ENCODE data around the gene SCT.
A peak's percentile ranks its signal among the peaks of the same experiment; 100 is the strongest.

Gene SCT

DNA sequence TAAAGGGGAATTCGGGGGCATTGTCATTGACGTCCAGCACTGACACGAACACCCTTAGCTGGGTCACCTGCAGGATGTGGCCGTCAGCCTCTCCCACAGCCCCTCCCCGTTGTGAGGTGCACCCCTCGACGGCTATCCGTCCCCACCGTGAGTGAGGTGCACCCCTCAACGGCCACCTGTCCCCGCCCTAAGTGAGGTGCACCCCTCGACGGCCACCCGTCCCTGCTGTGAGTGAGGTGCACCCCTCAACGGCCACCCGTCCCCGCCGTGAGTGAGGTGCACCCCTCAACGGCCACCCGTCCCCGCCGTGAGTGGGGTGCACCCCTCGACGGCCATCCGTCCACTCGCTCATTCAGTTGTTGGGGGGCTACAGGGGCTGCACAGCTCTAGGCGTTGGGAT, 5.1 kb downstream of the SCT start:
- no peak for DNase-seq

DNA sequence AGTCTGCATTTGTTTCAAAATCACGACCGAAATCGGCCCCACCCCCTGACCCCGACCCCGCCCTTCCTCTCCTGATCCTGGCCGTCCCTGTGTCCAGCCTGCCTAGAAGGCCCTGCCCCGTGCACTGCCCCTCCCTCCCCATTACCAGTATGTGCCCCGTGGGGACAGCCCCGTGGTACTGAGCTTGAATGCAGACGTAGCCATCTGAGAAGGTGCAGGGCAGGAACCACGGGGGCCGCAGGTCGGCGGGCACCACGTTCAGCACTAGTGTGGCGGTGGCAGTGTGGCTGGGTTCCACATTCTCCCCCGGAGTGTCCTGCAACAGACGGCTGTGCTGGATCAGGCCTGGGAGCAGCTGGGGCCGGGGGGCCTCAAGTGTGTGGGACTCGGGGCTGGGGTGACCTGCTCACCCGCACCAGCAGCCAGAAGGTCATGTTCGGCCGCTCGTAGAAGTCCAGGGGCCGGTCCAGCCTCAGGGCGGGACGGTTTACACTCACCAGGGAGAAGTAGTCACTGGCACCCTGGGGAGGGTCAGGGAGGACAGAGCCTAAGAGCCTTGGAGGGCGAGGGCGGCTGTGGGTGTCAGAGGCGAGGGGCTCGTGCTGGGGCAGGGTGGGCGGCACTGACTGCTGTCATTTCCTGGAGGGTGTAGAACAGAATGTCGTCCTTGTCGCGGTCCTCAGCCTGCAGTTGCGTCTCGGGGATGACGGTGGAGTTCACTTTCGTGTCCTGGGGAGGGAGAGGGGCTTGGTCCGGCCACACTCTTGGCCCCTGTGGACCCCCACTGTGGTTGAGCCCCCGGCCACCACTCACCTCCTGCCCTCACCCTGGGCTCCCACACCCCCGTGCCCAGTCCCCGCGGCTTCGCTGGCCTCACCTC, 5.8 kb downstream of the SCT start:
- peak; percentile 20 for DNase-seq

DNA sequence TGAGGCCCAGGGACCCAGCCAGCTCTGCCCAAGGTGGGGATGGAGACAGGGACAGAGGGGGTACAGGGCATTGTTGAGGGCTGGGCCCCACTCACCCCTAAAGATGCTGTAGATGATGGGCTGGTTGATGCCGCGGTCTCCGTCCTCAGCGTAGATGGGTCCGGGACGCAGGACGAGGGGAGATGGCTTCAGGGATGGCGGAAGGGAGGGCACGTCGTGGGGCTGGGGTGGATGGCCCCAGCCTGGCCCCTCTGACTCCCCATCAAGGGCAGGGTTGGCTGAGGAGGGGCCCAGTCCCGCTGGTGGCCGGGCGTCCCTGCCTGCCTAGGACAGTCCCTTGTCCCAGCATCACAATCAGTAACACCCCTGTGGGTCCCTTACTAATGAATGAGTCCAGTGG, 6.8 kb downstream of the SCT start:
- no peak for DNase-seq

DNA sequence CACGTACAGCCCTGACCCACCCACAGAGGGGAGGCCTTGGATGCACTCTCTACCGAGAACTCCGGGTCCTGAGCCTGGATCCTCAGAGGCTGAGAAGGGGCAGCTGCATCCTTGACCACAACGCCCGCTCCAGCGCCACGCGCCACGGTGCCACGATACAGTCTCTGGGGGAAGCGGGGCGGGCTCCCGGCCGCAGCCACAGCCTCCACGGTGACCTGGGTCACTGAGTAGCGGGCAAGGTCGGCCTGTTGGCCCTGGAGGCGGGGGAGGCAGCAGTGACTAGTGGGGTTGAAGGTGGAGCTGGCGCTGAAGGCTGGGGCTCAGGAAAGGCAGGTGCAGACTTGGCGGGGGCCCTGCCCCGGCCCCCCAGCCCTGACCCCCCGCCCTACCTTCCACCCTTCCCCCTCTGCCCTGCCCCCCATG, 7.3 kb downstream of the SCT start:
- DNase-seq = peak; percentile 19

DNA sequence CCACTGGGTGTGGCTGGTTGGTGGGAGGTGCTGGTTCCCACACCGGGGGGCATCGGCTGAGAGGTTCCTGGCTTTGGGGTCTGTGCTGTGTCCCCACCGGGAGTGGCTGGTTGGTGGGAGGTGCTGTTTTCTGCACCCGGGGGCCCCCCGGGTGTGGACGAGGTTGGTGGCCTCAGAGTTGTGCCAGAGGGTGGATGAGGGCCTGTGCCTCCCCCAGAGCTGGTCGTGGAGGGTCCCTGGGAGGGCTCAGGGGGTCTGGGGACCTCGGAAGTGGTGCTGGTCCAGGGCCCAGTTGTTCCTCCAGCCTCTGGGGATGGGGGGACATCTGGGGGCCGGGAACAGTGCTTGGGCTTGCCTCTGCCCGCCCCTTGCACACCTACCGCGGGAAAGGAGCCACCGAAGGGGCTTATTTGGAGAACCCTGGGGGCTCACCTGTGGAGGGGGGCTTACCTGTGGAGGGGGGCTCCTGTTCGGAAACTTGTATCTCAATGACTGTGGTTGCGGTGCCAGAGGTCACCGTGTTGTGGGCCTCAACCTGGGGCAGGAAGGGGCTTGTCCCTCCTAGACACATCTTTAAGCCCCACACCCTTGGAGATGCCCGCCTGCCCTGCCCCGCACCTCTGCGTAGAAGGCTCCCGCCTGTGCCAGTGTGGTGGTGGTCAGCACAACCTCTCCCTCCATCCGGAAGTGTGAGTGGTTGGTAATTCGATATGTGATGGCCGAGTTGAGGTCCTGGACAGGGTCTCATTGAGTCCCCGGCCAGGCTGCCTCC, 7.9 kb downstream of the SCT start:
- peak; percentile 27 for DNase-seq

DNA sequence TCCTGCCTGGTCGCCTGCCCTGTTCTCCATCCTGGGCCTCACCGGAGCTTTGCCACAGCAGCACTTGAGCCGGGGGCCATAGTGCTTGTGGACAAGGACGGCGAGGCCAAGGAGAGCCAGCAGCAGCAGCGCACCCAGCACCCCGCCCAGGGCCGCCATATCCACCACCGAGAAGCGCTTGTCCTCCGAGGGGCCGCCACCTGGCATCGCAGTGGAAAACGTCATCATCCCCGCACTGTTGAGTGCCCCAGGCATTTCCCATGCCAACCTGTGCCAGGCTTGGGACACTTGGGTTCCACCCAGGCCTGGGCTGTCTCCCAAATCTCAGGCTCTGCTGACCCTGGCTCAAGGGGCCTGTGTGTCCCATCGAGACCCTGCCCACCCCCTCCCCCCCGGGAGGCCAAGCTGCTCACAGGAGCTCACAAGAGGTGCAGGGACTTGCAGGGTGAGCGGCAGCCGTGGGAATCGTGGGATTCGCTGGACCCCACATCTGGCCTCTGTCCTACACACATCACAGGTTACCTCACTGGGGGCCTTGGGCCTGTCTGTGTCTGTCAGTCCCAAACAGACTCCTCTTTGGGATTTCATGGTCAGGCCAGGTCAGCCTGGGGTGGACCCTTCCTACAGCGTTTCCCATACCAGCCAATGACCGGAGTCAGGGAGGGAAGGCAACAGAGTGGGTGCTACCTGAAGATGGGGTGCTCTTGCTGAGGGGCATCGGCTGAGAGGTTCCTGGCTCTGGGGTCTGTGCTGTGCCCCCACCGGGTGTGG, 8.9 kb downstream of the SCT start:
- peak; percentile 32 for DNase-seq

DNA sequence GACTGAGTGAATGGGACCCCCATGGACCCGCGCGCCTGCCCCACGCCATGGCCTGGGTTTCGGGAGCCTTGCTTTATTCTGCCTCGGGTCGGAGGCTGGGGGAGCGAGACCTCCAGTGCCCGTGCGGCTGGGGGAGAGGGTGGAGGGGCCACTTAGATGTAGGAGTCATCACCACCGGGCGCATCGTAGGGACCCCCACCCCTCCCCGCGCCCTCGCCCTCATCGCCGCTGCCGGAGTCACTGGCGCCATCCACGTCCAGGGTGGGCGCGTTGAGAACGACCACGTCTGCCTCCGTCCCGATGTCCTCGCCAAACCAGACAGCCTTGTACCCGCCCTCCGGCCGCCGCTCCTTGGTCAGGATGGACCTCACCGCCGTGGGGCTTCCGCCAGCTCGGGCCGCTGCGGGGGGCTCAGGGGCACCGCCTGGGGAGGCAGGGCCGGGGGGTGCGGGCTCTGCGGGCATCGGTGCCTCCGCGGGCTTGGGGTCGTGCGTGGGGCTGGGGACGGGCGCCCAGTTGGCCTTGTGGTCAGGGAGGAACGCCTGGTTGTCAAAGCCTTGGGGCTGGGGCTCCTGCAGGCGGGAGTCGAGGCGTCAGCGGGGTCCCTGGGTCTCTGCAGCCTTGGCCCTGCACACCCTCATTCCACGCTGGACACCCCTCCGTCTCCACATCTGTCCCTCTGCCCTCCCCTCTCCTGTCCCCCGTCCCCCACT, 9.6 kb downstream of the SCT start:
- peak; percentile 31 for DNase-seq

DNA sequence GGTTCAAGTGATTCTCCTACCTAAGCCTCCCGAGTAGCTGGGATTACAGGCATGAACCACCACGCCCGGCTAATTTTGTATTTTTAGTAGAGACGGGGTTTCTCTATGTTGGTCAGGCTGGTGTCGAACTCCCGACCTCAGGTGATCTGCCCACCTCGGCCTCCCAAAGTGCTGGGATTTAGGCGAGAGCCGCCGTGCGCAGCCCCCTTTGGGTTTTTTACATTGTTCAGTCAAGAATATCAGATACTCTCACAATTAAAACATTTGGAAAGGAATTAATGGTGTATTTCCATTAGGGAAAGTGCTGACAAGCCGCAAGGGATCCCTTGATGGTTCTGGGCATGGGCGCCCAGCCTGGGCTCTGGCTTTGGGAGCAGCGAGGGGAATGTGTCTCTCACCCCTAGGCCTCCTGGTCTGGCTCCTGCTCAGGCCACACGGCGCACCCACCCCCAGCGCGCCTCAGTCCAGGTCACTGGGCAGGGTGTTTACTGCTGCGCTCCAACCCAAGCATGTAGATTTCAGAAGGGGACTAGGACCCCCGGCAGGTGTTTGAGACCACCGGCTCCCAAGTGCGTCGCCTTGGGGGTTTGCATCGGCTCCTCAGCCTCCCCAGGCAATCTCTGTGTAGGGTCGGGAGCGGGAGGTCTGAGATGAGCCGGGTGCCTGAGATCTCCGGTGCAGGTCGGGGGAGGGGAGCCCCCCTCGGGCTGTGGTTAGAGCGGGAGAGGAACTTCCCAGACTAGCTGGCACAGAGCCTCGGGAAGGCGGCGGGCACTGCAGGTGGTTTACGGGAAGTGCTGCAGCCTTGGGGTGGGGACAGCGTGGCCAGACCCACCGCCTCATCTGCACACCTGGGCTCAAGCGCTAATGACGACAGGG, 10.4 kb downstream of the SCT start:
- DNase-seq = peak; percentile 57

DNA sequence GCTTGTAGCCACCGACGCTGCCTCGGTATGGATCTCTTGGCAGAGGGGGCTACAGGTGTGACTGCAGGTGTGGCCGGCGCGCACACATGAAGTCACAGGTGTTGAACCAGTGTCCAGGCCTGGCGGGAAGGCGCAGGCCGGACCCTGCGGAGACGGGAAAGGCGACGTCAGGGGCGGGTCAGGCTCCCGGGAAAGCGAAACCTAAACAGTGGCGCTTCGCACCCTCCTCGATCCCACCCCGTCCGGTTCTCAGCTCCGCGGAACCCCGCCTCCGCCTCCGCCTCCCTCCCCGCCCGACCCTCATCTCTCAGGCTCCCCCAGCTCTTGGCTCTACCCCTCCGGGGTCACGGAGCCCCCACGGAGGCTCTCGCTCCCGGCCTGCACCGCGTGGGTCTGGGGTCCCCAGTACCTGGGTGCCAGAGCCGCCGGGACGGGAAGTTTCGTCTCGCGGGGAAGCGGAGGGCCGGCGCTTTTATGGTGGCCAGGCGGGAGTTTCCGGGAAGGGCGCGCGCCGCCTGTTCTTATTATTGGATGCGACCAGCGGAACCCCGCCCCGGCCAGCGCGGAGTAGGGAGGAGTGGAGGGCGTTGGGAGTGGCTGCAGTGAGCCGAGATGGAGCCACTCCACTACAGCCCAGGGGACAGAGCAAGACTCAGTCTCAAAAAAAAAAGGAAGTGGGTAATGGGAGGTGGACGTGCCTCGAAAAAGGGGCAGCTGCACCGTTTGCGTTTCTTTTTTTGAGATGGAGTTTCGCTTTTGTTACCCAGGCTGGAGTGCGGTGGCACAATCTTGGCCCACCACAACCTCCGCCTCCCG, 11.3 kb downstream of the SCT start, which contains the start of gene IRF7:
IRF7 (minus strand) TSS at position 447 of the 816 bp plus-strand sequence. CDS start 586 bp downstream, outside the sequence.
- peak; percentile 96 for DNase-seq

DNA sequence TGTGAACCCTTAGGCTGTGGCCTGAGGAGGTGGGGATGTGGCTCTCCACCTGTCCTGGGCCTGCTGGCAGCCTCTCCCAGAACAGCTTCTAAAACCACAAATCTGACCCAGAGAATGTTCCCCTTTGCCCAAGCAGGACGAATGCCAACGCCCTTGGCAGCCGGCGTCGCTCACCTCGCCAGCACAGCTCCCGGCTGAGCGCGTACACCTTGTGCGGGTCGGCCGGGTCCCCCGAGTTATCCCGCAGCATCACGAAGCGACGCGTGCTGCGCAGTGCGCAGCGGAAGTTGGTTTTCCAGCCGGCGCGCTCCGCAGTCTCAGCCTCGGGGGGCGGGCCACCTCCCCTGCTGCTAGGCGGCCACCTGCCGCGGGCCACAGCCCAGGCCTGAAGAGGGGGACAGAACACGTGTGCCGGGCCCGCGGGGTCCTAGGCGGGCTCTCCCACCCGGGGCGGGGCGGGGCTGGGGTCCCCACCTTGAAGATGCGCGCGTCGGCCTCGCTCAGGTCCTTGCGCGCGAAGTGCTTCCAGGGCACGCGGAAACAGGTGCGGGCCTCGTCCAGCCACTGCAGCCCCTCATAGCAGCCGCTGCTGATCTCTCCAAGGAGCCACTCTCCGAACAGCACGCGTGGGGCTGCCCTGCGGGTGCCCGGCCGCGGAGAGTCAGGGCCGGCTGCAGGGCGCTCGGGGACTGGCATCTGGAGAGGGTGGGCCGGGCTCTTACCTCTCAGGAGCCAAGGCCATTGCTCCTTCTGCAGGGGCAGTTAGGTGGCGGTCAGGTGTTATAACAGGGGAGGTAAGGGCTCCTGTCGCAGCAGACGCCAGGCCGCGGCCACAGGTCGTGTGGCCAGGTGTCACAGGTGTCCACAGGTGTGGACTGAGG, 12.1 kb downstream of the SCT start:
- DNase-seq = peak; percentile 45

DNA sequence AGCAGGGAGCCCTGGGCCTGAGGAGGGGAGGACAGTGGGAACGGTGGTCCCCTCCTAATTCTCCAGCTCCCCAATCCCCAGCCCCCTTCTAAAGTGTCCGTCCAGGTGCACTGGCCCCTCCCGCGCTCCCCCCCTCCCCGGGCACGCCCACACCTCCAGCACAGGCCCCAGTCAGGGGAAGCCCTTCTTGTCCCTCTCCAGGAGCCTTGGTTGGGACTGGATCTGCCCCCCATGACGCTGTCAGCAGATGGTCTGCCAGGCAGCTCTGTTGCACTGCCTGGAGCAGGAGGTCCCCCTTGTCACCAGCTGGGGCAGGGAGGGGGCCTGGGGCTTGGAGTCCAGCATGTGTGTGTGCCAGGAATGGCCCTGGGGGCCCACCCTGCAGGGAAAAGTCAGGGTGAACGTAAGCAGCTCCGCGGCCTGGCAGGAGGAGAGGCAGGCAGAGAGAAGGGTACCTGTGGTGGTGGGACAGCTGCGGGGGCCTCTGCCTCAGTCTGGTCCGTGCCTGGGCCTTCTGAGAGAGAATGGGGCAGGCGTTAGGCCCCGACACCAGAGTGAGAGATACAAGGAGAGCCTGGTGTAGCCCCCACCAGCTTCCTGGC, 12.9 kb downstream of the SCT start:
- DNase-seq = no peak

DNA sequence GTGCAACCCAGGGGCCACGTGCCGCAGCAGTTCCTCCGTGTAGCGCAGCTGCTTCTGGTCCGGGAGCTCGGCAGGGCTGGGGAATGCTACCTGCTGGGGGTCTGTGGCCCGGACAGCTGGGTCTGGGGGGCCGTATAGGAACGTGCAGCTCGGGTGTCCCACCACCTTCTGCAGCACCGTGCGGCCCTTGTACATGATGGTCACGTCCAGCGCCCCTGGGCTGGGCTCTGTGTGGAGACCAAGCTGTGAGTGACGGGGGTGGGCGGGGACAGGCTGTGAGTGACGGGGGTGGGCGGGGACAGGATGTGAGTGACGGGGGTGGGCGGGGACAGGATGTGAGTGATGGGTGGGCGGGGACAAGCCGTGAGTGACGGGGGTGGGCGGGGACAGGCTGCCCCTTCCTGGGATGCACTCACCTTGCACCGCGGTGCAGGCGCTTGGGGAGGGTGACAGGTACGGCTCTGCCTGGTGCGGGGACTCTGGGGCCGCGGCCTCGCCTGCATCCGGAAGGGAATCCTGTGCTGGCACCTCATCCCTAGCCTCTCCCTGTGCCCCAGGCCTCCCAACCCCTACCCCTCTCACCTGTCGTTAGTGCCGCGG, 13.5 kb downstream of the SCT start:
- DNase-seq = peak; percentile 82

DNA sequence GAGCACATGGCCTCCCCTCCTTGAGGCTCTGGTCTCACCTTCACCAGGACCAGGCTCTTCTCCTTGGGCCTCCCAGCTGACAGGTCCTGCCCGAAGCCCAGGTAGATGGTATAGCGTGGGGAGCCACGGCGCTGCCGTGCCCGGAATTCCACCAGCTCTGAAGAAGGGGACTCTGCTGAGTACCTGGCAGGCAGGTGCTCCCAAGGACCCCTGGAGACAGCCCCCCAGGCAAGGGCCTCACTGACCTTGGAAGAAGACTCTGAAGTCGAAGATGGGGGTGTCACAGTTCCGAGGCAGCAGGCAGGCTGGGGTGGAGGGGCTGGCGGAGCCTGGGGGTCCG, 14.1 kb downstream of the SCT start:
- no peak for DNase-seq

DNA sequence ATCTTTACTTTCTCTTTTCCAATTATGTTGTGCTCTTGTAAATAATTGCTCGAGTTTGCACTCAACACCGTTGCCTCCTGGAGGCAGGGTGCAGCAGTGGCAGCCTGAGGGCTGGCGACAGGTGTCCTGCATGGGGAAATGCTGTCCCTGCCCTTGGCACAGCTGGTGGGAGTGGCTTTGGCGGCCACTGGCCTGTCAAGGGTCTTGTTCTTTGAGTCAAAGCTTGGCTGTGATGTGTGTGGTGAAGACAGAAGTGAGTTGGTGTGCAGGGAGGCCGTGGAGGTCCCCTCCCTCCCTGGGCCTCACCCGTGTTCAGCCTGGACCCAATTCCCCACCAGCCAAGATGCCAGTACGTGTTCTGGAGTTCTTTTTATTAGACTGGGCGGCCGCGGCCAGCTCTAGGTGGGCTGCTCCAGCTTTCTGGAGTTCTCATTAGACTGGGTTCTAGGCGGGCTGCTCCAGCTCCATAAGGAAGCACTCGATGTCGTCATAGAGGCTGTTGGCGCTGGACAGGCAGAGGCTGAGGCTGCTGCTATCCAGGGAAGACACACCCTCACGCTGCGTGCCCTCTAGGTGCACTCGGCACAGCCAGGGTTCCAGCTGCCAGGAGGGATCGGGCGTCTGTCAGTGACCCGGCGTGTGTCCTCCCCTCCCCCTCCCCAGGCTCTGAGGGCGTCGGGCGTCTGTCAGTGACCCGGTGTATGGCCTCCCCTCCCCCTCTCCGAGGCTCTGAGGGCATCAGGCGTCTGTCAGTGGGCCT, 14.6 kb downstream of the SCT start:
- DNase-seq = peak; percentile 75

DNA sequence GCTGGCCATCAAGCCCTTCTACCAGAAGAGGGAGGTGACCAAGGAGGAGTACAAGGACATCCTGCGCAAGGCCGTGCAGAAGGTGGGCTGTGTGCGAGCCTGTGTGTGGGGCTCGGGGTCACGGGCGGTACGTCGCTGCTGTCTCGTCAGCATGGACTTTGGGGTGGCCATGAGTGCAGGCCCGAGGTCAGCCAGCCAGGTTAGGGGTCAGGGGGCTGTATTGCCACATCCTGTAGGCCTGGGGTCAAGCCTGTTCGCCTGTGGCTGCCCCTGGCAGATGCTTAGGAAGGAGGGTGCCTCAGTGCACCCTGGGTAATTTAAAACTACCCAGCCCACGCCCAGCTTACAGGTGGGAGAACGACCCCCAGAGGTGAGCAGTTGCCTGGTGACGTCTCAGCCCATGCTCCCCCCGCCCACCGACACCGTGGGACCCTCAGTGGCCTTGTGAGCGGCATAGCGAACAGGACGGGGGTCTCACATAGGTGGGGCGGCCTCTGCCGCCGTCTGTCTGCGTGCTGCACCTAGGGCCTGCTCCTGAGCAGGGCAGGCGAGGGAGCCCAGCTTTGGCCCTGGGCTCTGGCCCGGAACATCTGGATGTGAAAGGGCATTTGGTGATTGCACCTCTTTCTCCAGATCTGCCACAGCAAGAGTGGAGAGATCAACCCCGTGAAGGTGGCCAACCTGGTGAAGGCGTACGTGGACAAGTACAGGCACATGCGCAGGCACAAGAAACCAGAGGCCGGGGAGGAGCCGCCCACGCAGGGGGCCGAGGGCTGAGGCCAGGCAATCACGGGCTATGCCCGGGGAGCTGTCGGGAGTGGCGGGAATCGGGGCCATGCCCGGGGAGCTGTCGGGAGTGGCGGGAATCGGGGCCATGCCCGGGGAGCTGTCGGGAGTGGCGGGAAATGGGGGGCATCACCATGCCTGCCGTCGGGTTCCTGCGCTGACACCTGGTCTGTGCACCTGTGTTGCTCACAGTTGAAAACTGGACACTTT, 15.7 kb downstream of the SCT start:
- no peak for DNase-seq

DNA sequence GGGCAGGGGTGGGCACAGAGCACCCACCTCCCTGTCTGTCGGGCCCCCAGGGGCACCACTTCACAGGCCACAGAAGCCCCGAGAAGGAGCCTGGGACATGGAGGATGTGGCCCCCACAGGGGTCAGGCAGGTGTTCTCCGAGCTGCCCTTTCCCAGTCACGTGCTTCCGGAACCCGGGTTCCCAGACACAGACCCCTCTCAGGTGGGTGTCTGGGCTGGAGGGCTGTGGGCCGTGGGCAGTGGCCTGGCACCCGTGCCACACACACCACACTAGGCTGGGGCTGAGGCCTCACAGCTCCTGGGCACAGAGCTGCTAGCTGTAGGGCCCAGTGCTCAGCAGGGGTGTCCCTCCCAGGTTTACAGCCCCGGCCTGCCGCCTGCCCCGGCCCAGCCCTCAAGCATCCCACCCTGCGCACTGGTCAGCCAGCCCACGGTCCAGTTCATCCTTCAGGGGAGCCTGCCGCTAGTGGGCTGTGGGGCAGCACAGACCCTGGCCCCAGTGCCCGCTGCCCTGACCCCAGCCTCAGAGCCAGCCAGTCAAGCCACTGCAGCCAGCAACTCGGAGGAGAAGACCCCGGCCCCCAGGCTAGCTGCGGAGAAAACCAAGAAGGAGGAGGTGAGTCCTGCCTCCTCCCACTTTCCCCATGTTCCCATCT, 16.7 kb downstream of the SCT start:
- no peak for DNase-seq
